HepG2 (cell line): ENCODE results near the gene S100A11. TPM values are rescaled to one million over a fixed set of nuclear protein-coding genes. Genes with fewer than 3 reads are reported as not detected.

ENCODE experiments used
- FOXP4 ChIP-seq: sonication (generic); formaldehyde crosslinking; IDR thresholded peaks from 2 replicates; pipeline ENCODE4 v1.4.0; 2020; ENCODE audit warnings: missing genetic modification reagents
- IKZF4 ChIP-seq: sonication (generic); formaldehyde crosslinking; IDR thresholded peaks from 2 replicates; pipeline ENCODE4 v1.5.1; 2020; ENCODE audit warnings: borderline replicate concordance, mild to moderate bottlenecking, low read depth, missing genetic modification reagents; ENCODE audit errors: not compliant biosample characterization
- KLF16 ChIP-seq, 2 experiments: sonication (generic) in 1 of 2; formaldehyde crosslinking in 1 of 2; IDR thresholded peaks; 2 replicates each; pipeline versions ENCODE4 v1.6.1 to v1.8.0; 2016 to 2023; ENCODE audit warnings: missing genetic modification reagents in 2 of 2, missing compliant biosample characterization in 1 of 2
- NFYC ChIP-seq: IDR thresholded peaks from 2 replicates; pipeline ENCODE4 v1.6.1; 2016; ENCODE audit warnings: missing genetic modification reagents, missing compliant biosample characterization
- PAX8 ChIP-seq: sonication (generic); formaldehyde crosslinking; IDR thresholded peaks from 2 replicates; pipeline ENCODE4 v1.8.0; 2022; ENCODE audit warnings: mild to moderate bottlenecking, missing genetic modification reagents, borderline replicate concordance
- PHF21A ChIP-seq: sonication (generic); formaldehyde crosslinking; IDR thresholded peaks from 2 replicates; pipeline ENCODE4 v1.5.0; 2020; ENCODE audit warnings: mild to moderate bottlenecking, missing genetic modification reagents
- RBM22 ChIP-seq: fragments of 200-400 bp; formaldehyde crosslinking; optimal IDR thresholded peaks from 2 replicates; pipeline ENCODE3; 2017; ENCODE audit warnings: mild to moderate bottlenecking, low read length, moderate library complexity
- SOX5 ChIP-seq: IDR thresholded peaks from 2 replicates; pipeline ENCODE4 v1.6.1; 2016; ENCODE audit warnings: borderline replicate concordance
- TGIF2 ChIP-seq: IDR thresholded peaks from 2 replicates; pipeline ENCODE4 v1.6.1; 2016; ENCODE audit warnings: control low read depth, missing compliant biosample characterization
- TOE1 ChIP-seq: sonication (generic); formaldehyde crosslinking; IDR thresholded peaks from 2 replicates; pipeline ENCODE4 v1.4.0; 2020; ENCODE audit warnings: mild to moderate bottlenecking, missing genetic modification reagents
- YEATS4 ChIP-seq: sonication (generic); formaldehyde crosslinking; IDR thresholded peaks from 2 replicates; pipeline ENCODE4 v1.4.0; 2020; ENCODE audit warnings: missing genetic modification reagents, borderline replicate concordance
- YY1 ChIP-seq: IDR thresholded peaks from 2 replicates; pipeline ENCODE4 v1.6.1; 2011; ENCODE audit warnings: low read length, low read depth, moderate library complexity, mild to moderate bottlenecking; ENCODE audit not compliant: insufficient read depth, insufficient replicate concordance
- ZC3H13 ChIP-seq: sonication (generic); formaldehyde crosslinking; IDR thresholded peaks from 2 replicates; pipeline ENCODE4 v1.8.1; 2023; ENCODE audit warnings: mild to moderate bottlenecking, missing genetic modification reagents, moderate library complexity
- ZNF205 ChIP-seq: IDR thresholded peaks from 2 replicates; pipeline ENCODE4 v1.6.1; 2018; ENCODE audit warnings: missing biosample characterization, missing genetic modification reagents
- ZNF430 ChIP-seq: sonication (generic); formaldehyde crosslinking; IDR thresholded peaks from 2 replicates; pipeline ENCODE4 v1.9.0; 2021; ENCODE audit warnings: mild to moderate bottlenecking, missing genetic modification reagents
- ZNF605 ChIP-seq: sonication (generic); formaldehyde crosslinking; IDR thresholded peaks from 2 replicates; pipeline ENCODE4 v1.8.0; 2022; ENCODE audit warnings: mild to moderate bottlenecking, missing genetic modification reagents
- ZNF704 ChIP-seq: sonication (generic); formaldehyde crosslinking; IDR thresholded peaks from 2 replicates; pipeline ENCODE4 v1.8.1; 2023; ENCODE audit warnings: mild to moderate bottlenecking, inconsistent platforms, moderate library complexity, missing genetic modification reagents, borderline replicate concordance
- ZNF768 ChIP-seq: sonication (generic); formaldehyde crosslinking; IDR thresholded peaks from 2 replicates; pipeline ENCODE4 v1.4.0; 2020; ENCODE audit warnings: missing genetic modification reagents
- ZNF790 ChIP-seq: sonication (generic); formaldehyde crosslinking; IDR thresholded peaks from 2 replicates; pipeline ENCODE4 v1.8.0; 2022; ENCODE audit warnings: missing genetic modification reagents, mild to moderate bottlenecking, borderline replicate concordance
- polyA plus RNA-seq, 8 experiments: library from polyadenylated mRNA; depleted of rRNA in 3 of 8; stranded (reverse) in 7 of 8; unstranded in 1 of 8; fragments of >200 nt; fragmentation: Illumina TruSeq in 4 of 8; extraction: Trizol in 4 of 8; gene quantifications; 2 replicates each; pipeline versions ENCODE4 v1.2.1 to v1.2.3, GENCODE V29; 2011 to 2016; ENCODE audit warnings: low read depth in 4 of 8, missing spikeins in 1 of 8, mixed read lengths in 1 of 8; ENCODE audit not compliant: insufficient read depth in 1 of 8
- total RNA-seq, 5 experiments: library from RNA; depleted of rRNA; stranded (reverse); fragments of >200 nt; fragmentation: Illumina TruSeq; extraction: Trizol; gene quantifications; 2 replicates each; pipeline ENCODE4 v1.2.3, GENCODE V29; 2016; ENCODE audit warnings: low read depth in 1 of 5
- TF ChIP-seq, protein P1 (sequence below): sonication (generic); formaldehyde crosslinking; IDR thresholded peaks from 2 replicates; pipeline ENCODE4 v1.4.0; 2020; ENCODE audit warnings: missing genetic modification reagents, mild to moderate bottlenecking, borderline replicate concordance
- TF ChIP-seq, protein P2 (sequence below): IDR thresholded peaks from 2 replicates; pipeline ENCODE4 v1.6.1; 2016; ENCODE audit warnings: missing compliant biosample characterization, missing genetic modification reagents, borderline replicate concordance
- TF ChIP-seq, protein P3 (sequence below): IDR thresholded peaks from 2 replicates; pipeline ENCODE4 v1.6.1; 2016; ENCODE audit warnings: low read depth, borderline replicate concordance

The S100A11 gene
- total and polyA plus RNA-seq, 2 of the 13 experiments (the other 11 are each of a cell fraction or from before 2014, with no cell fraction given), result 6.6 to 34.4 TPM

- TF ChIP-seq, protein P1, sequence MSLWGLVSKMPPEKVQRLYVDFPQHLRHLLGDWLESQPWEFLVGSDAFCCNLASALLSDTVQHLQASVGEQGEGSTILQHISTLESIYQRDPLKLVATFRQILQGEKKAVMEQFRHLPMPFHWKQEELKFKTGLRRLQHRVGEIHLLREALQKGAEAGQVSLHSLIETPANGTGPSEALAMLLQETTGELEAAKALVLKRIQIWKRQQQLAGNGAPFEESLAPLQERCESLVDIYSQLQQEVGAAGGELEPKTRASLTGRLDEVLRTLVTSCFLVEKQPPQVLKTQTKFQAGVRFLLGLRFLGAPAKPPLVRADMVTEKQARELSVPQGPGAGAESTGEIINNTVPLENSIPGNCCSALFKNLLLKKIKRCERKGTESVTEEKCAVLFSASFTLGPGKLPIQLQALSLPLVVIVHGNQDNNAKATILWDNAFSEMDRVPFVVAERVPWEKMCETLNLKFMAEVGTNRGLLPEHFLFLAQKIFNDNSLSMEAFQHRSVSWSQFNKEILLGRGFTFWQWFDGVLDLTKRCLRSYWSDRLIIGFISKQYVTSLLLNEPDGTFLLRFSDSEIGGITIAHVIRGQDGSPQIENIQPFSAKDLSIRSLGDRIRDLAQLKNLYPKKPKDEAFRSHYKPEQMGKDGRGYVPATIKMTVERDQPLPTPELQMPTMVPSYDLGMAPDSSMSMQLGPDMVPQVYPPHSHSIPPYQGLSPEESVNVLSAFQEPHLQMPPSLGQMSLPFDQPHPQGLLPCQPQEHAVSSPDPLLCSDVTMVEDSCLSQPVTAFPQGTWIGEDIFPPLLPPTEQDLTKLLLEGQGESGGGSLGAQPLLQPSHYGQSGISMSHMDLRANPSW (CRISPR knock-in tag), result no peak
- TF ChIP-seq TOE1 (CRISPR knock-in tag), result no peak
- TF ChIP-seq KLF16 (CRISPR knock-in tag; IDR thresholded peaks at IDR 0.05), result peak in 1 of 2 experiments; percentile 79; a peak in 2 of 4 replicates
- peak; percentile 38; the same call in 1 of the 2 replicates for TF ChIP-seq PHF21A (CRISPR knock-in tag)
- TF ChIP-seq ZNF605 (CRISPR knock-in tag), result peak; percentile 72
- TF ChIP-seq ZC3H13 (CRISPR knock-in tag), result no peak
- TF ChIP-seq, protein P2, sequence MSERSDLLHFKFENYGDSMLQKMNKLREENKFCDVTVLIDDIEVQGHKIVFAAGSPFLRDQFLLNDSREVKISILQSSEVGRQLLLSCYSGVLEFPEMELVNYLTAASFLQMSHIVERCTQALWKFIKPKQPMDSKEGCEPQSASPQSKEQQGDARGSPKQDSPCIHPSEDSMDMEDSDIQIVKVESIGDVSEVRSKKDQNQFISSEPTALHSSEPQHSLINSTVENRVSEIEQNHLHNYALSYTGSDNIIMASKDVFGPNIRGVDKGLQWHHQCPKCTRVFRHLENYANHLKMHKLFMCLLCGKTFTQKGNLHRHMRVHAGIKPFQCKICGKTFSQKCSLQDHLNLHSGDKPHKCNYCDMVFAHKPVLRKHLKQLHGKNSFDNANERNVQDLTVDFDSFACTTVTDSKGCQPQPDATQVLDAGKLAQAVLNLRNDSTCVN (CRISPR knock-in tag), result 0 out of 2 replicates have a peak, but pooled peaks have one; percentile 16
- TF ChIP-seq ZNF430, result peak; percentile 67; the same call in 1 of the 2 replicates
- TF ChIP-seq FOXP4 (CRISPR knock-in tag), result no peak; the same call in 1 of the 2 replicates
- TF ChIP-seq ZNF768, result no peak
- TF ChIP-seq TGIF2 (CRISPR knock-in tag), result 0 out of 2 replicates have a peak, but pooled peaks have one; percentile 40
- no peak for TF ChIP-seq SOX5 (CRISPR knock-in tag)
- no peak for TF ChIP-seq RBM22
- no peak for TF ChIP-seq PAX8 (CRISPR knock-in tag)
- TF ChIP-seq, protein P3, sequence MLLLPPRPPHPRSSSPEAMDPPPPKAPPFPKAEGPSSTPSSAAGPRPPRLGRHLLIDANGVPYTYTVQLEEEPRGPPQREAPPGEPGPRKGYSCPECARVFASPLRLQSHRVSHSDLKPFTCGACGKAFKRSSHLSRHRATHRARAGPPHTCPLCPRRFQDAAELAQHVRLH (CRISPR knock-in tag), result 0 out of 2 replicates have a peak, but pooled peaks have one; percentile 30
- TF ChIP-seq YY1, result no peak
- no peak for TF ChIP-seq ZNF790
- TF ChIP-seq YEATS4 (CRISPR knock-in tag), result peak; percentile 57; the same call in 1 of the 2 replicates
- TF ChIP-seq NFYC (CRISPR knock-in tag), result peak; percentile 54; the same call in 1 of the 2 replicates
- no peak for TF ChIP-seq IKZF4 (CRISPR knock-in tag)
- no peak for TF ChIP-seq ZNF205
- no peak for TF ChIP-seq ZNF704
Observed at GRCh38 chr1:152047730-152048415, 11.1 kb upstream of the S100A11 start (continued).
